OCI-LY7 (cell line): ENCODE data around the gene DLX4. TPM values are rescaled to one million over a fixed set of nuclear protein-coding genes. Genes with fewer than 3 reads are reported as not detected.

Source experiments
- BruUV-seq: library from RNA; stranded (reverse); fragments of 400-500 nt; replicated peaks from 2 replicates; lab custom pipeline; 2021; lab: Mats Ljungman, UMichigan
- CTCF ChIA-PET: fragments of 300-600 bp; sonication (Branson Sonifier 250); formaldehyde crosslinking; loops from one replicate; lab custom pipeline; 2022; ENCODE audit warnings: antibody characterized with exemption; ENCODE audit not compliant: unreplicated experiment; lab: Charles Lee
- POLR2A ChIA-PET: fragments of 300-600 bp; sonication (Branson Sonifier 250); formaldehyde crosslinking; loops from one replicate; lab custom pipeline; 2022; ENCODE audit warnings: antibody characterized with exemption; lab: Charles Lee
- DNase-seq: peaks from one replicate; pipeline ENCODE4 v3.0.0-alpha.2; 2015; ENCODE audit warnings: low spot score
- H2AFZ ChIP-seq: fragments of 200-600 bp; sonication (generic), shearing (Covaris generic); 2 replicates; pipeline ENCODE4 v1.6.1; 2014; ENCODE audit warnings: mild to moderate bottlenecking, antibody characterized with exemption, low read length, moderate library complexity
- H3K27ac ChIP-seq: fragments of 200-600 bp; sonication (generic); 2 replicates; pipeline ENCODE4 v1.5.1; 2014; ENCODE audit warnings: mixed run types, low read depth, mild to moderate bottlenecking, moderate library complexity, low read length, inconsistent platforms; ENCODE audit not compliant: poor library complexity, severe bottlenecking
- H3K36me3 ChIP-seq: fragments of 200-600 bp; sonication (generic); 2 replicates; pipeline ENCODE4 v1.6.1; 2014; ENCODE audit warnings: mild to moderate bottlenecking, antibody characterized with exemption, low read length, moderate library complexity, mixed read lengths; ENCODE audit not compliant: insufficient read depth
- H3K4me1 ChIP-seq: fragments of 200-600 bp; sonication (generic); 2 replicates; pipeline ENCODE4 v1.5.1; 2014; ENCODE audit warnings: mild to moderate bottlenecking, low read length; ENCODE audit not compliant: insufficient read depth, poor library complexity, severe bottlenecking
- H3K4me2 ChIP-seq: fragments of 200-600 bp; sonication (generic); 2 replicates; pipeline ENCODE4 v1.6.1; 2014; ENCODE audit warnings: mild to moderate bottlenecking, low read length
- H3K4me3 ChIP-seq: fragments of 200-600 bp; sonication (generic); 2 replicates; pipeline ENCODE4 v1.5.1; 2014; ENCODE audit warnings: mild to moderate bottlenecking, low read depth, low read length; ENCODE audit not compliant: poor library complexity, severe bottlenecking
- H3K79me2 ChIP-seq: fragments of 200-600 bp; sonication (generic); 2 replicates; pipeline ENCODE4 v1.6.1; 2016; ENCODE audit warnings: low read depth, mild to moderate bottlenecking, low read length, moderate library complexity, mixed read lengths; ENCODE audit not compliant: insufficient read depth
- H3K9me2 ChIP-seq: fragments of 200-600 bp; sonication (generic); 2 replicates; pipeline ENCODE4 v1.6.1; 2016; ENCODE audit warnings: mild to moderate bottlenecking, low read length, mixed read lengths; ENCODE audit not compliant: insufficient read depth
- H3K9me3 ChIP-seq: fragments of 200-600 bp; sonication (generic); 2 replicates; pipeline ENCODE4 v1.6.1; 2014; ENCODE audit warnings: mild to moderate bottlenecking, mixed run types, low read length, mixed read lengths
- H4K20me1 ChIP-seq: fragments of 200-600 bp; sonication (generic); 2 replicates; pipeline ENCODE4 v1.6.1; 2014; ENCODE audit warnings: mild to moderate bottlenecking, antibody characterized with exemption, low read length, moderate library complexity, mixed read lengths; ENCODE audit not compliant: insufficient read depth
- CTCF ChIP-seq: fragments of 200-600 bp; sonication (generic); conservative IDR thresholded peaks from 2 replicates; pipeline ENCODE4 v1.5.1; 2014; ENCODE audit warnings: mild to moderate bottlenecking, antibody characterized with exemption, low read length, moderate library complexity, mixed read lengths
- EZH2phosphoT487 ChIP-seq: fragments of 200-600 bp; sonication (generic); IDR thresholded peaks from 2 replicates; pipeline ENCODE4 v1.6.1; 2018; ENCODE audit warnings: low read depth, borderline replicate concordance, mild to moderate bottlenecking, mixed run types, antibody characterized with exemption, low read length, moderate library complexity, mixed read lengths
- intact Hi-C: fragments of 100-400 bp; cut with micrococcal nuclease; formaldehyde crosslinking; loops from one replicate; pipeline ENCODE4 v1.10.0; 2022; ENCODE audit not compliant: unreplicated experiment
- total RNA-seq, 2 experiments: library from RNA; depleted of rRNA in 1 of 2; stranded (reverse); fragments of >200 nt in 1 of 2; shearing (Covaris generic) in 1 of 2; gene quantifications; 2 replicates each; pipeline ENCODE4 v1.2.3, GENCODE V29; 2014 to 2022

DLX4 gene
- total RNA-seq, 2 experiments from 2014 or later: 0.27 to 0.47 TPM

- no peak for DNase-seq
- TF ChIP-seq EZH2phosphoT487 (no peak), CTCF (no peak)
- Histone ChIP-seq H4K20me1 (no peaks in the 10 kb centered on the region), H3K27ac (no peak overlapping the region), H3K4me2 (no peak overlapping the region), H3K79me2 (no peaks in the 10 kb centered on the region), H3K9me3 (no peaks in the 10 kb centered on the region), H2AFZ (no peak overlapping the region), H3K4me3 (no peak overlapping the region), H3K4me1 (no peaks in the 10 kb centered on the region), H3K36me3 (no peaks in the 10 kb centered on the region), H3K9me2 (no peaks in the 10 kb centered on the region)
- POLR2A ChIA-PET: interaction anchor here (0.5 kb wide), 1 partner anchor 104 kb away, joined by 3 read pairs; no protein-coding TSS in a partner anchor
- intact Hi-C loops: no loop called here
- CTCF ChIA-PET: no interaction called here
- BruUV-seq: no TSS peak
These were observed 10.9 kb downstream of the DLX4 start for GRCh38 chr17:49979748-49980479.

- Histone ChIP-seq H2AFZ (no peak overlapping the region), H3K4me2 (no peak overlapping the region), H3K79me2 (no peaks in the 10 kb centered on the region), H3K27ac (no peak overlapping the region), H3K4me1 (no peaks in the 10 kb centered on the region), H3K9me3 (no peaks in the 10 kb centered on the region), H4K20me1 (no peaks in the 10 kb centered on the region), H3K9me2 (no peaks in the 10 kb centered on the region), H3K36me3 (no peaks in the 10 kb centered on the region), H3K4me3 (no peak overlapping the region)
- intact Hi-C loops: no loop called here
- no peak for DNase-seq
- BruUV-seq: no TSS peak
- ChIA-PET POLR2A (no interaction called here), CTCF (no interaction called here)
- TF ChIP-seq CTCF (no peak), EZH2phosphoT487 (no peak)
These were observed 11.8 kb downstream of the DLX4 start for GRCh38 chr17:49980703-49981197.

- intact Hi-C loops: no loop called here
- Histone ChIP-seq H3K9me2 (no peaks in the 10 kb centered on the region), H2AFZ (no peak overlapping the region), H3K4me3 (no peak overlapping the region), H4K20me1 (no peaks in the 10 kb centered on the region), H3K36me3 (no peaks in the 10 kb centered on the region), H3K27ac (no peak overlapping the region), H3K4me2 (no peak overlapping the region), H3K9me3 (no peaks in the 10 kb centered on the region), H3K4me1 (no peaks in the 10 kb centered on the region), H3K79me2 (no peaks in the 10 kb centered on the region)
- DNase-seq: no peak
- ChIA-PET CTCF (no interaction called here), POLR2A (no interaction called here)
- TF ChIP-seq CTCF (no peak), EZH2phosphoT487 (no peak)
- no TSS peak for BruUV-seq
These were observed 15.3 kb downstream of the DLX4 start for GRCh38 chr17:49984283-49984682.
